Ovary (tissue), 9 donors: ENCODE data around the gene TCHP. TPM values are rescaled to one million over a fixed set of nuclear protein-coding genes. Genes with fewer than 3 reads are reported as not detected.
A peak's percentile ranks its signal among the peaks of the same experiment; 100 is the strongest.

Source experiments
- DNase-seq, 5 donors: peaks; one replicate each; pipeline ENCODE4 v3.0.0-alpha.2; 2019 to 2020
- H3K27ac ChIP-seq, 2 donors: fragments of 200-600 bp; one replicate each; pipeline versions ENCODE4 v1.5.1 to v1.8.0; 2019 to 2022
- H3K27me3 ChIP-seq: fragments of 200-600 bp; one replicate; pipeline ENCODE4 v1.8.0; 2022
- H3K36me3 ChIP-seq: fragments of 200-600 bp; sonication (generic); one replicate; pipeline ENCODE4 v1.5.1; 2019
- H3K4me1 ChIP-seq: one replicate; pipeline ENCODE4 v1.8.1; 2013; ENCODE audit warnings: mild to moderate bottlenecking, moderate library complexity; ENCODE audit not compliant: insufficient read depth
- H3K4me3 ChIP-seq: fragments of 200-600 bp; sonication (generic); one replicate; pipeline ENCODE4 v1.5.1; 2017
- H3K9me3 ChIP-seq, 2 donors: fragments of 200-600 bp in 1 of 2; sonication (generic) in 1 of 2; one replicate each; pipeline versions ENCODE4 v1.5.1 to v1.8.1; 2013 to 2019; ENCODE audit warnings: mild to moderate bottlenecking in 1 of 2, moderate library complexity in 1 of 2
- CTCF ChIP-seq, 3 donors: fragments of 450-650 bp in 2 of 3; fragments of 200-600 bp in 1 of 3; IDR thresholded peaks; one replicate each; pipeline versions ENCODE4 v1.5.1 to v1.8.0; 2016 to 2022; ENCODE audit warnings: antibody characterized with exemption in 3 of 3, mild to moderate bottlenecking in 1 of 3
- EP300 ChIP-seq: sonication (generic); formaldehyde crosslinking; IDR thresholded peaks from one replicate; pipeline ENCODE4 v1.6.1; 2017; ENCODE audit warnings: antibody characterized with exemption
- POLR2A ChIP-seq: fragments of 450-650 bp; IDR thresholded peaks from one replicate; pipeline ENCODE4 v1.6.1; 2017; ENCODE audit warnings: antibody characterized with exemption, mild to moderate bottlenecking, moderate library complexity
- WGBS, 3 donors: extraction: QIAGEN DNeasy Blood & Tissue Kit in 1 of 3; methylation state at CpG; one replicate each; pipeline versions ENCODE4 v1.1.5 to v1.1.7; 2013 to 2017; 5-methylcytosine and 5-hydroxymethylcytosine counted together
- intact Hi-C, 4 donors: fragments of 100-400 bp; cut with DNase I; formaldehyde crosslinking; loops; one replicate each; pipeline versions ENCODE4 v1.11.0 to v1.15.1; 2022 to 2023
- polyA plus RNA-seq, 2 donors: library from polyadenylated mRNA; stranded (reverse); fragments of 200-250 nt in 1 of 2; fragments of 350-450 nt in 1 of 2; fragmentation: Illumina TruSeq in 1 of 2; extraction: RNeasy Lipid Tissue Mini Kit (QIAGEN cat#74804) in 1 of 2; gene quantifications; one replicate each; pipeline ENCODE4 v1.2.3, GENCODE V29; 2013 to 2014
- total RNA-seq, 7 donors: library from RNA; depleted of rRNA in 2 of 7; stranded (reverse); fragments of >200 nt in 2 of 7; fragmentation: NEBNext Ultra II Directional in 3 of 7; extraction: Animal tissue kit (Norgen Biotek cat#: 25700) in 3 of 7; gene quantifications; one replicate each; pipeline versions ENCODE4 v1.1.0 to v1.2.4, GENCODE V29; 2016 to 2023
- donor health status: DM: no; HTN: no; CAD: no; lungs with moderate emphysema.
- donor health status: DM: no; HTN: no; CAD: no.
- donor health status: Bipolar disorder and iron deficiency.
- donor health status: DM: yes; HTN: yes; CAD: no.
- donor health status: DM: no; HTN: no; CAD: no.
- donor health status: DM: yes; HTN: yes; CAD: no.

The TCHP gene
- total and polyA plus RNA-seq, 9 donors: 11.2 to 21.6 (median 18.8) TPM

GRCh38 chr12:109937371-109937770, 37.3 kb downstream of the TCHP start:
- Histone ChIP-seq H3K4me3 (no peak overlapping the region), H3K27me3 (no peaks in the 10 kb centered on the region), H3K27ac (peak overlapping the region in 1 of 2 donors; percentile 10), H3K9me3 (no peaks in the 10 kb centered on the region), H3K36me3 (no peaks in the 10 kb centered on the region), H3K4me1 (peaks cover 6% of the 10 kb centered on the region)
- intact Hi-C loops: loop anchor here in 1 of 4 donors (10.0 kb wide), 1 partner anchor 57 kb away; the partner anchor contains the start of genes ANKRD13A and GIT2
- 39 to 61% (median 41%) methylated on average over 5 of the region's 5 CpGs for WGBS, 3 donors
- TF ChIP-seq EP300: no peak
- no peak for TF ChIP-seq POLR2A
- TF ChIP-seq CTCF (IDR thresholded peaks at IDR 0.05): no peak
- DNase-seq: no peak

GRCh38 chr12:109938947-109939346, 38.9 kb downstream of the TCHP start:
- Histone ChIP-seq H3K27me3 (no peaks in the 10 kb centered on the region), H3K4me3 (no peak overlapping the region), H3K4me1 (no peaks in the 10 kb centered on the region), H3K36me3 (no peaks in the 10 kb centered on the region), H3K27ac (no peak overlapping the region), H3K9me3 (no peaks in the 10 kb centered on the region)
- intact Hi-C loops: loop anchor here in 1 of 4 donors (10.0 kb wide), 1 partner anchor 56 kb away; the partner anchor contains the start of genes ANKRD13A and GIT2
- peak in 1 of 5 donors; percentile 4 for DNase-seq
- WGBS, 3 donors: 90 to 94% (median 93%) methylated on average over 7 of the region's 7 CpGs
- TF ChIP-seq EP300 (no peak), CTCF (IDR thresholded peaks at IDR 0.05) (no peak), POLR2A (no peak)

GRCh38 chr12:109939504-109939903, 39.4 kb downstream of the TCHP start:
- intact Hi-C loops: loop anchor here in 1 of 4 donors (10.0 kb wide), 1 partner anchor 55 kb away; the partner anchor contains the start of genes ANKRD13A and GIT2
- no peak overlapping the region for H3K4me3 ChIP-seq
- H3K4me1 ChIP-seq: peaks cover under 1% of the 10 kb centered on the region
- DNase-seq: peak in 1 of 5 donors; percentile 5
- no peaks in the 10 kb centered on the region for H3K27me3 ChIP-seq
- WGBS, 3 donors: 85 to 91% (median 87%) methylated on average over 2 of the region's 2 CpGs
- TF ChIP-seq CTCF (IDR thresholded peaks at IDR 0.05): no peak
- TF ChIP-seq POLR2A: no peak
- no peak for TF ChIP-seq EP300
- no peak overlapping the region for H3K27ac ChIP-seq
- no peaks in the 10 kb centered on the region for H3K9me3 ChIP-seq
- H3K36me3 ChIP-seq: no peaks in the 10 kb centered on the region

GRCh38 chr12:109940339-109940923, 40.4 kb downstream of the TCHP start:
- Histone ChIP-seq H3K4me3 (no peak overlapping the region), H3K36me3 (no peaks in the 10 kb centered on the region), H3K27me3 (no peaks in the 10 kb centered on the region), H3K9me3 (no peaks in the 10 kb centered on the region), H3K27ac (no peak overlapping the region), H3K4me1 (peaks cover 5% of the 10 kb centered on the region)
- intact Hi-C loops: no loop called here
- TF ChIP-seq CTCF (IDR thresholded peaks at IDR 0.05) (no peak), POLR2A (no peak), EP300 (no peak)
- WGBS, 3 donors: 90 to 92% (median 92%) methylated on average over 6 of the region's 6 CpGs
- DNase-seq: peak in 1 of 5 donors; percentile 1
